H9 (cell line): ENCODE measurements around the gene LRRC8E. TPM values are rescaled to one million over a fixed set of nuclear protein-coding genes. Genes with fewer than 3 reads are reported as not detected.

Experiments
- DNase-seq: peaks from one replicate; pipeline ENCODE4 v3.0.0-alpha.2; 2017
- H2AFZ ChIP-seq: one replicate; pipeline ENCODE4 v1.6.1; 2013; ENCODE audit warnings: mild to moderate bottlenecking, low read length, control low read depth, moderate library complexity
- H2AK5ac ChIP-seq: 2 replicates; pipeline ENCODE4 v1.6.1; 2013; ENCODE audit warnings: low read length, control low read depth, mixed read lengths; ENCODE audit not compliant: insufficient read length
- H2BK120ac ChIP-seq: one replicate; pipeline ENCODE4 v1.6.1; 2013; ENCODE audit warnings: low read depth, mild to moderate bottlenecking, low read length, control low read depth, inconsistent platforms; ENCODE audit not compliant: poor library complexity, severe bottlenecking
- H2BK12ac ChIP-seq: 2 replicates; pipeline ENCODE4 v1.6.1; 2013; ENCODE audit warnings: low read length, control low read depth, mixed read lengths, low read depth; ENCODE audit not compliant: insufficient read length
- H2BK15ac ChIP-seq: 2 replicates; pipeline ENCODE4 v1.6.1; 2013; ENCODE audit warnings: low read depth, low read length, control low read depth
- H2BK20ac ChIP-seq: one replicate; pipeline ENCODE4 v1.6.1; 2013; ENCODE audit warnings: low read depth, mild to moderate bottlenecking, low read length, control low read depth, inconsistent platforms; ENCODE audit not compliant: poor library complexity, severe bottlenecking
- H2BK5ac ChIP-seq: 2 replicates; pipeline ENCODE4 v1.6.1; 2013; ENCODE audit warnings: low read length, control low read depth, mixed read lengths; ENCODE audit not compliant: insufficient read length
- H3K14ac ChIP-seq: 2 replicates; pipeline ENCODE4 v1.6.1; 2013; ENCODE audit warnings: low read length, control low read depth; ENCODE audit not compliant: insufficient read depth
- H3K18ac ChIP-seq: 2 replicates; pipeline ENCODE4 v1.6.1; 2013; ENCODE audit warnings: low read depth, mild to moderate bottlenecking, mixed read lengths, low read length, control low read depth; ENCODE audit not compliant: insufficient read length
- H3K23ac ChIP-seq: 2 replicates; pipeline ENCODE4 v1.6.1; 2013; ENCODE audit warnings: low read length, control low read depth, mixed read lengths, low read depth; ENCODE audit not compliant: insufficient read length
- H3K23me2 ChIP-seq: 2 replicates; pipeline ENCODE4 v1.6.1; 2013; ENCODE audit warnings: low read depth, mild to moderate bottlenecking, mixed read lengths, low read length, control low read depth; ENCODE audit not compliant: insufficient read length, poor library complexity, severe bottlenecking
- H3K27ac ChIP-seq: 2 replicates; pipeline ENCODE4 v1.5.1; 2013; ENCODE audit warnings: low read length, control low read depth, mixed read lengths, low read depth; ENCODE audit not compliant: insufficient read length
- H3K27me3 ChIP-seq: 2 replicates; pipeline ENCODE4 v1.6.1; 2013; ENCODE audit warnings: low read length, control low read depth, inconsistent platforms; ENCODE audit not compliant: insufficient read depth
- H3K4ac ChIP-seq: 2 replicates; pipeline ENCODE4 v1.6.1; 2013; ENCODE audit warnings: low read depth, mild to moderate bottlenecking, control low read depth, inconsistent platforms, low read length, moderate library complexity
- H3K4me1 ChIP-seq: 2 replicates; pipeline ENCODE4 v1.6.1; 2013; ENCODE audit warnings: low read length, control low read depth, inconsistent platforms; ENCODE audit not compliant: insufficient read depth
- H3K4me2 ChIP-seq: 2 replicates; pipeline ENCODE4 v1.6.1; 2013; ENCODE audit warnings: low read length, control low read depth, mixed read lengths; ENCODE audit not compliant: insufficient read length, insufficient read depth
- H3K56ac ChIP-seq: 2 replicates; pipeline ENCODE4 v1.6.1; 2013; ENCODE audit warnings: low read depth, mild to moderate bottlenecking, mixed read lengths, low read length, control low read depth; ENCODE audit not compliant: insufficient read length
- H3K79me1 ChIP-seq: 2 replicates; pipeline ENCODE4 v1.6.1; 2013; ENCODE audit warnings: low read depth, mild to moderate bottlenecking, moderate library complexity, low read length, control low read depth, inconsistent platforms; ENCODE audit not compliant: insufficient read depth, poor library complexity, severe bottlenecking
- H3K79me2 ChIP-seq: 2 replicates; pipeline ENCODE4 v1.6.1; 2013; ENCODE audit warnings: low read length, control low read depth, inconsistent platforms; ENCODE audit not compliant: insufficient read depth
- H3K9ac ChIP-seq: 2 replicates; pipeline ENCODE4 v1.6.1; 2013; ENCODE audit warnings: low read length, control low read depth, mixed read lengths; ENCODE audit not compliant: insufficient read length; ENCODE audit errors: extremely low read depth
- H3K9me3 ChIP-seq: one replicate; pipeline ENCODE4 v1.6.1; 2013; ENCODE audit warnings: low read depth, low read length, inconsistent platforms; ENCODE audit not compliant: control insufficient read depth
- H3T11ph ChIP-seq: one replicate; pipeline ENCODE4 v1.6.1; 2013; ENCODE audit warnings: mild to moderate bottlenecking, low read length, control low read depth, inconsistent platforms
- H4K20me1 ChIP-seq: one replicate; pipeline ENCODE4 v1.6.1; 2013; ENCODE audit not compliant: control insufficient read depth, insufficient read length, insufficient read depth
- H4K5ac ChIP-seq: 2 replicates; pipeline ENCODE4 v1.6.1; 2013; ENCODE audit warnings: low read depth, mild to moderate bottlenecking, mixed read lengths, low read length, control low read depth; ENCODE audit not compliant: insufficient read length
- H4K8ac ChIP-seq: replicated peaks from 2 replicates; pipeline ENCODE4 v1.6.1; 2013; ENCODE audit warnings: low read length, control low read depth, mixed read lengths, low read depth; ENCODE audit not compliant: insufficient read length
- H4K91ac ChIP-seq: 2 replicates; pipeline ENCODE4 v1.6.1; 2013; ENCODE audit warnings: low read depth, mild to moderate bottlenecking, moderate library complexity, mixed read lengths, low read length, control low read depth; ENCODE audit not compliant: insufficient read length
- H3K27ac Mint-ChIP-seq, 3 experiments: 2 replicates in 2 of 3; 3 replicates in 1 of 3; pipeline ENCODE4 v1.8.0; 2020 to 2021; ENCODE audit warnings: mixed read lengths in 3 of 3, mild to moderate bottlenecking in 1 of 3, moderate library complexity in 1 of 3
- H3K27me3 Mint-ChIP-seq: 2 replicates; pipeline ENCODE4 v1.8.0; 2021; ENCODE audit warnings: low read depth, mild to moderate bottlenecking, moderate library complexity, mixed read lengths
- H3K36me3 Mint-ChIP-seq, 3 experiments: 2 replicates in 2 of 3; 3 replicates in 1 of 3; pipeline ENCODE4 v1.8.0; 2020 to 2021; ENCODE audit warnings: low read depth in 3 of 3, mixed read lengths in 3 of 3; ENCODE audit not compliant: insufficient read depth in 1 of 3
- H3K4me1 Mint-ChIP-seq, 2 experiments: 2 replicates each; pipeline ENCODE4 v1.8.0; 2020; ENCODE audit warnings: mixed read lengths in 2 of 2
- H3K4me3 Mint-ChIP-seq, 2 experiments: 2 replicates in 1 of 2; 3 replicates in 1 of 2; pipeline ENCODE4 v1.8.0; 2020 to 2021; ENCODE audit warnings: mild to moderate bottlenecking in 2 of 2, mixed read lengths in 2 of 2, moderate library complexity in 1 of 2
- H3K9me3 Mint-ChIP-seq, 2 experiments: 2 replicates in 1 of 2; 3 replicates in 1 of 2; pipeline ENCODE4 v1.8.0; 2020; ENCODE audit warnings: mild to moderate bottlenecking in 2 of 2, mixed read lengths in 2 of 2, moderate library complexity in 1 of 2
- CTCF ChIP-seq: fragments of 200-600 bp; sonication (generic); conservative IDR thresholded peaks from 3 replicates; pipeline ENCODE4 v1.8.0; 2021; ENCODE audit warnings: antibody characterized with exemption, mild to moderate bottlenecking
- WGBS: extraction: QIAGEN DNeasy Blood & Tissue Kit; methylation state at CpG from one replicate; pipeline ENCODE4 v1.1.7; 2013; ENCODE audit warnings: missing lambda C conversion rate, low lambda C conversion rate, mixed read lengths; ENCODE audit not compliant: insufficient read length; ENCODE audit errors: extremely low coverage; 5-methylcytosine and 5-hydroxymethylcytosine counted together
- total RNA-seq: library from RNA; stranded (reverse); gene quantifications from 2 replicates; pipeline ENCODE4 v1.2.1, GENCODE V29; 2021

LRRC8E gene
- total RNA-seq, 1 experiment from 2014 or later, result 4.8 TPM

- no peaks in the 10 kb centered on the region for H3K27me3 Mint-ChIP-seq
- Histone ChIP-seq H3K79me1 (no peaks in the 10 kb centered on the region), H3K27ac (no peak overlapping the region), H2BK12ac (no peak overlapping the region), H3K79me2 (no peaks in the 10 kb centered on the region), H2BK5ac (no peak overlapping the region), H3K23ac (no peak overlapping the region), H2BK20ac (no peak overlapping the region), H2BK15ac (no peak overlapping the region), H3K27me3 (no peaks in the 10 kb centered on the region), H4K91ac (no peak overlapping the region), H3K14ac (no peak overlapping the region), H3K9me3 (no peaks in the 10 kb centered on the region), H2BK120ac (no peak overlapping the region), H4K8ac (no peak overlapping the region), H3K9ac (no peak overlapping the region), H4K20me1 (no peaks in the 10 kb centered on the region), H3K56ac (no peak overlapping the region), H3K4ac (no peak overlapping the region), H3K4me1 (no peaks in the 10 kb centered on the region), H3K18ac (no peak overlapping the region), H4K5ac (no peak overlapping the region), H3K4me2 (no peak overlapping the region), H2AK5ac (no peak overlapping the region), H3K23me2 (no peaks in the 10 kb centered on the region), H2AFZ (no peak overlapping the region), H3T11ph (no peak overlapping the region)
- H3K4me1 Mint-ChIP-seq, result peaks cover 0 to 4% of the 10 kb centered on the region in 2 experiments; a peak in 1 of 4 replicates
- no peak overlapping the region for H3K4me3 Mint-ChIP-seq
- H3K27ac Mint-ChIP-seq, result no peak overlapping the region
- H3K9me3 Mint-ChIP-seq, result no peaks in the 10 kb centered on the region
- H3K36me3 Mint-ChIP-seq, result peaks cover 23 to 76% (median 55%) of the 10 kb centered on the region in 3 experiments; a peak in 6 of 7 replicates
- TF ChIP-seq CTCF, result no peak
- WGBS, result no CpG with 5 or more reads among the region's 32 CpGs
- DNase-seq, result no peak
These were observed 44.1 kb downstream of the LRRC8E start for GRCh38 chr19:7932276-7932929.
